A673 (cell line): ENCODE results near the gene LMO7. TPM values are rescaled to one million over a fixed set of nuclear protein-coding genes. Genes with fewer than 3 reads are reported as not detected.

Experiments
- BruUV-seq: library from RNA; stranded (reverse); fragments of 400-500 nt; replicated peaks from 2 replicates; lab custom pipeline; 2021; lab: Mats Ljungman, UMichigan
- CTCF ChIA-PET: fragments of 300-600 bp; sonication (Branson Sonifier 250); formaldehyde crosslinking; loops from one replicate; lab custom pipeline; 2022; ENCODE audit warnings: antibody characterized with exemption; lab: Charles Lee
- POLR2A ChIA-PET: fragments of 300-600 bp; sonication (Branson Sonifier 250); formaldehyde crosslinking; loops from one replicate; lab custom pipeline; 2022; ENCODE audit warnings: antibody characterized with exemption; ENCODE audit not compliant: low non-redundant PET; lab: Charles Lee
- DNase-seq: peaks from one replicate; pipeline ENCODE4 v3.0.0-alpha.2; 2015; ENCODE audit warnings: low spot score
- H3K27ac ChIP-seq: fragments of 200-600 bp; sonication (generic); 2 replicates; pipeline ENCODE4 v1.5.1; 2016; ENCODE audit warnings: mixed run types, low read depth, mild to moderate bottlenecking, mixed read lengths, antibody characterized with exemption, low read length; ENCODE audit not compliant: poor library complexity, severe bottlenecking
- H3K27me3 ChIP-seq: fragments of 200-600 bp; sonication (generic); replicated peaks from 2 replicates; pipeline ENCODE4 v1.6.1; 2017; ENCODE audit warnings: mixed run types, low read depth, mild to moderate bottlenecking, mixed read lengths, antibody characterized with exemption, low read length; ENCODE audit not compliant: insufficient read depth, poor library complexity
- H3K36me3 ChIP-seq: fragments of 200-600 bp; sonication (generic); 2 replicates; pipeline ENCODE4 v1.6.1; 2016; ENCODE audit warnings: mixed run types, mild to moderate bottlenecking, mixed read lengths, antibody characterized with exemption, low read length; ENCODE audit not compliant: insufficient read depth, poor library complexity, severe bottlenecking
- H3K4me1 ChIP-seq: fragments of 200-600 bp; sonication (generic); 2 replicates; pipeline ENCODE4 v1.6.1; 2017; ENCODE audit warnings: mixed run types, mild to moderate bottlenecking, mixed read lengths, antibody characterized with exemption, low read length; ENCODE audit not compliant: insufficient read depth, poor library complexity, severe bottlenecking
- H3K4me3 ChIP-seq: fragments of 200-600 bp; sonication (generic); 2 replicates; pipeline ENCODE4 v1.5.1; 2016; ENCODE audit warnings: low read depth, mixed run types, mild to moderate bottlenecking, mixed read lengths, low read length; ENCODE audit not compliant: poor library complexity, severe bottlenecking
- H3K9me3 ChIP-seq: fragments of 200-600 bp; sonication (generic); 2 replicates; pipeline ENCODE4 v1.6.1; 2016; ENCODE audit warnings: mixed run types, low read depth, mild to moderate bottlenecking, mixed read lengths, antibody characterized with exemption, low read length; ENCODE audit not compliant: poor library complexity, severe bottlenecking
- CTCF ChIP-seq: fragments of 300-800, 200-600 bp; sonication (generic); conservative IDR thresholded peaks from 2 replicates; pipeline ENCODE4 v1.5.1; 2017; ENCODE audit warnings: low read depth, mild to moderate bottlenecking, antibody characterized with exemption, low read length, moderate library complexity, mixed read lengths
- EZH2 ChIP-seq: fragments of 200-600 bp; sonication (generic); IDR thresholded peaks from 2 replicates; pipeline ENCODE4 v1.6.1; 2017; ENCODE audit warnings: borderline replicate concordance, low read depth, mild to moderate bottlenecking, mixed read lengths, antibody characterized with exemption, low read length; ENCODE audit not compliant: poor library complexity, severe bottlenecking
- intact Hi-C: fragments of 100-400 bp; cut with micrococcal nuclease; formaldehyde crosslinking; loops from one replicate; pipeline ENCODE4 v1.10.0; 2022; ENCODE audit not compliant: unreplicated experiment
- total RNA-seq: library from RNA; stranded (reverse); gene quantifications from 2 replicates; pipeline ENCODE4 v1.2.3, GENCODE V29; 2021

The LMO7 gene
- total RNA-seq, 1 experiment from 2014 or later = 20.3 TPM

- POLR2A ChIA-PET = no interaction called here
- Histone ChIP-seq H3K9me3 (no peaks in the 10 kb centered on the region), H3K4me1 (peaks cover 24% of the 10 kb centered on the region), H3K27me3 (no peaks in the 10 kb centered on the region), H3K36me3 (no peaks in the 10 kb centered on the region), H3K4me3 (no peak overlapping the region), H3K27ac (no peak overlapping the region)
- no TSS peak for BruUV-seq
- intact Hi-C loops = no loop called here
- peak; percentile 44 for DNase-seq
- CTCF ChIA-PET = no interaction called here
- TF ChIP-seq CTCF = no peak
- no peak for TF ChIP-seq EZH2
Observed at GRCh38 chr13:75788481-75788981, 152.4 kb downstream of the LMO7 start.

- intact Hi-C loops = no loop called here
- BruUV-seq = no TSS peak
- no peak for DNase-seq
- Histone ChIP-seq H3K4me1 (peaks cover 15% of the 10 kb centered on the region), H3K27ac (no peak overlapping the region), H3K36me3 (no peaks in the 10 kb centered on the region), H3K4me3 (no peak overlapping the region), H3K9me3 (no peaks in the 10 kb centered on the region), H3K27me3 (no peaks in the 10 kb centered on the region)
- ChIA-PET POLR2A (no interaction called here), CTCF (no interaction called here)
- TF ChIP-seq EZH2 (no peak), CTCF (no peak)
Observed at GRCh38 chr13:75789451-75790197, 153.5 kb downstream of the LMO7 start.

GRCh38 chr13:75790198-75790970 lies 154.3 kb downstream of the LMO7 start:
- POLR2A ChIA-PET = no interaction called here
- H3K27me3 ChIP-seq = no peaks in the 10 kb centered on the region
- H3K9me3 ChIP-seq = no peaks in the 10 kb centered on the region
- TF ChIP-seq EZH2 (no peak), CTCF (no peak)
- intact Hi-C loops = no loop called here
- no peak overlapping the region for H3K4me3 ChIP-seq
- CTCF ChIA-PET = no interaction called here
- no peaks in the 10 kb centered on the region for H3K36me3 ChIP-seq
- no peak overlapping the region for H3K27ac ChIP-seq
- BruUV-seq = no TSS peak
- DNase-seq = no peak
- peaks cover 12% of the 10 kb centered on the region for H3K4me1 ChIP-seq
